ENCODE data around the gene PIK3R4.

PIK3R4 gene

DNA sequence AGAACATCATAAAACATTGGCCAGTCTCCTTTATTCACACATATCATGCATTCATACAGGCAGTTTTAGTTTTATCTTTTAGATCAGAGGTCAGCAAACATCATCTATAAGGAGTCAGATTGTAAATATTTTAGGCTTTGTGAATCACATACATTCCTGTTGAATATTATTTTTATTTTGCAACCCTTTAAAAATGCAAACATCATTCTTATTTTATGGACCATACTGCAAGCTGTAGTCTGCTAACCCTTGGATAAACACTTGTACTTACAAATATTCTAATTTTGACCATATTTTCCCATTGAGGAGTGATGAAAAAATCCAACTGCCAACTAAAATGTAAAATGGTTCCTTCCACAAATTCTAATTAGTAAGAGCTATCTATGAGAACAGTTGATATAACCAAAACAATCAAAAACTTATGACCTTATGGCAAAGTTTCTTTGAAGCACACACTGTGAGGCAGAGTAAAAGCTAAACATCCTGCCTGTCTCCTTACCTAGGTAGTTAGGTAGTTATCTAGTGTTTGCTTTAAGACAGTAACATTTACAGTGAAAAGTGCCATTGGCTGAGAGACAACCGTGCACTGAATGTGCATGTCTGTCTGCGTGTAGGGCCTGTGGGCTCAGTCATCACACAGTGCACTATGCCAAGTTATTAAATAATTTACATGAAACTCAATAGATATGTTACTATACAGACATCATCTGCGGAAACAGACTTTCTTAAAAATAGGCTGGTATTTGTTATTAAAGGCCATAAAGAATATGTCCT lies 57.7 kb downstream of the PIK3R4 start:
- no peak for DNase-seq

DNA sequence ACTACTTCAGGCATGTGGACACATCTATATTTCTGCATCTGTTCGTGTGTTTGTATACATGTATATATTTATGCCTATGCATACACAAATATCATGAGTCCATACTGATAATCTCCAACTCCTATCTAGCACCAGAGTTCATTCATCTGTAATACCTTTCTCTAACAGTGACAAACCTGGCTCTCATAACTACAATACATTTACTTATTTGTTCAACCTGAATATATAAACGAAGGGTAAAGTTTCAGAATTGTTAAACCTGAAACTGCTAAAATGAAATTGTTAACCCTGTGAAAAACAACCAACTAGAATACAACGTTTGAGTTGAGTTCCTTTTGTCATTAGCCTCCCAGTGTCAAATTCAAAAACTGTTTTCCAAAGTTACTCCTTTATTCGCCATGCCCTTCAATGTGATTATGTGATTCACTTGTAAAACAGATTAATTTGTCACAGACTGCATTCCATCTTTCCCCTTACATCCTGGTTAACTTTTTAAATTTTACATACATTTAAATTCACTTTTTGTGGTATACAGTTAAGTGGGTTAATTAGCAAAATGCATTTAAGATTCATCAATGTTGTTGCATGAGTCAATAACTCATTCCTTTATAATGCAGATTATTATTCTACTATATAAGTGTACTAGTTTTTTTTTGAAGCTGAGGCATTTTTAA lies 58.5 kb downstream of the PIK3R4 start:
- DNase-seq = no peak

DNA sequence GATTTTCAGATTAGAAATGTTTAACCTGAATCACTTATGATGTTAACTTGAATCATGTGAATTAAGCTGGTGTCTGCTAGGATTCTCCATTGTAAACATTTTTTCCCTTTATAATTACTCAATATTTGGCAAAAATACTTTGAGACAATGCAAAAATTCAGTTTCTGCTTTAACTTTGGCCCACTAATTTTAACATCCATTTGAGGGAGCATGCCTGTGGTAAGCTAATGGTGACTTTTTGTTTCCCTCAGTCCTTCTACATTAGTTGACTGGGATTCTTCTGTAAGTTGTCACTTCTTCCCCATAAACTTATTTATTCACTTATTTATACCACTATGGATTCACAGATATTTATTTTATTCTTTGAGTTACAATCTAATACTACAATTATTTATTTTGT lies 59.3 kb downstream of the PIK3R4 start:
- no peak for DNase-seq

DNA sequence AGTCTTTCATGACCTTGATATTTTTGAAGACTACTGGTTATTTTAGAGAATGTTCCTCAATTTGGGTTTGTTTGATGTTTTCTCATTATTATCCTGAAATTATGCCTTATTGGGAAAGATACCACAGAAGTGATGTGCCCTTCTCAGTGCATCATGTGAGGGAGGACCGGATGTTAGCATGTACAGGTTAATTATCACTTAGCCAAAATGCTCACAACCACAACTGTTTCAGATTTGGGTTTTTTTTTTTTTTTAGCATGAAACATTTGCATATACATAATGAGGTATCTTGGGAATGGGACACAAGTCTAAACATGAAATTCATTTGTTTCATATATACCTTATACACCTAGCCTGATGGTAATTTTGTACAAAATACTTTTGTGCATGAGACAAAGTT lies 59.8 kb downstream of the PIK3R4 start:
- no peak for DNase-seq

DNA sequence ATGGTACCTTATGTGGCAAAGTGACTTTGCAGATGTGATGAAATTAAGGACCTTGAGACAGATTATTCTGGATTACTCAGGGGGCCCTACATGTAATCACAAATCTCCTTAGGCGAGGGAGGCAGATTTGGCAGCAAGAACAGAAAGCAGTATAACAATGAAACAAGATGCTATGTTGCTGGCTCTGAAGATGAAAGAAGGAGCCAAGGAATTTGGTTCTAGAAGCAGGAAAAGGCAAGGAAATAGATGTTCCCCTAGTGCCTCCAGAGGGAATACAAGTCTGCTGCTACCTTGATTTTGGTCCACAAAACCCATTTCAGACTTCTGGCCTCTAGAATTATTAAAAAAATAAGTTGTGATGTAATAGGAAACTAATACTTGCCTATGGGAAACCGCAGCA lies 64.5 kb downstream of the PIK3R4 start:
- no peak for DNase-seq

DNA sequence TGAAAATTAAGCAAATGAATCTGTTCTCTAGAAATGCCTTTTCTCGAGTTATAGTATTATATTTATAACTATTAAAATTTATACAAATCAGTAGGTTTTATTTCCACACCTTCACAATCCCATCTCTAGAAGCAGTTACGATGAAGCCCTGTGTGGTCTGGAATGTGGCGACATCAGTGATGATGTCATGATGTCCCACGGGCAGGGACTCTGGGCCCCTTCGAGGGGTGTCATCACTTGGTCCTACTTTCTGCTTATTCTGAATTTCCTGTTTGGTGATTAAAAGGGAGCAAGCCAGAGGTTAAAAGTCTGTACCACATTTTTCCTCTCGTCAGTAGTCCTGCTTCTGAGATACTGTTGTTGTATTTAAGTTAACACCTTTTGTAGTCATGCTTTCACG lies 67.4 kb downstream of the PIK3R4 start:
- no peak for DNase-seq

DNA sequence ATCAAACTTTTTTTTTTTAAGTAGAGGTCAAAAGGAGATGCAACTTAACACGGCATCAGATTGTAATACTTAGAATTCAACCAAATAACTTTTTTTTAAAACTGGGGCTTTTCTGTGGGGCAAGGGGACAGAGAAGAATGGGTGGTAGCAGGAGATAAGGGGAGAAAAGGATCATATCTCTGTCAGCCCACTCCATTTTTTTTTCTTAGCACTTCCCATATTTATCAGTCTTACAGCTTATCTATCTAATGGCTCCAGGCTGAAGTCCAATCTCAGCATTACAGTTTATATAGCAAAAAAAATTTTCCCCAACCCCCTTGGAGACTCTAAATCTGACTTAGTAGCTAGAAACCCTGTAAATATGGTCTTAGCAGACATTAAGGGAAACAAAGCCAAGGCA lies 69.3 kb downstream of the PIK3R4 start:
- no peak for DNase-seq

DNA sequence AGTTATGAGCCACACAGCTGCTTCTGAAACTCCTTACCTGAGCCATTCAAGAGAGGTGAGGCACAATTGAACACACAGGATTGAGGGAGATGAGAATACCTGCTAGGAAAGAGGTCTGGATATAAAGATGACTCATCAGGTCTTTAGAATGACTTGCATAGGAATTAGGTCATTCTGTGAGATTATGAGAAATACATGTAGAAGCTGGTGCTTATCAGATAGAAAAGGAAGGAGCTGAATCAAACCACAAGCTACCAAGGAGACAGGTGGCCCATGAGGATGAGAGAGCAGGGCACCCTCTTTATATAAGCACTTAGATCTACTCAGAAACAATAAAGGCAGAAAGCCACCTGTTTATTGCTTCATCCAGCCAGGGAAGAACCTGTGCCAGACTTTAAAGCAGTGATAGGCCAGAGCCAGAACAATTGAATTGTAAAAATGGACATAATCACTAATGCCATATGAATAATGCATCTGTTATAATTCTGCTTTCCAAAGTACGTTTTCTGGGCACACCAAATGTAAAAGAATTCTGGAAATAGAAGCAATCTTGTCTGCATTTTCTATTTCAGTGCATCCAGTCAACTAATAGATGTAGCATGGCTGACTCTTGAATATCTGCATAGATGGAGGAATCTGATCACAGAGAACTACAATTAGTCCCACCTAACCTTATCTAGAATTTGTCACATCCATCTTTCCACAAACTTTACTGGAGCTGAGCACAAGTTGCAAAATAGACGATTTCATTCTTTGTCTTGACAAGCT lies 74.9 kb downstream of the PIK3R4 start:
- no peak for DNase-seq

DNA sequence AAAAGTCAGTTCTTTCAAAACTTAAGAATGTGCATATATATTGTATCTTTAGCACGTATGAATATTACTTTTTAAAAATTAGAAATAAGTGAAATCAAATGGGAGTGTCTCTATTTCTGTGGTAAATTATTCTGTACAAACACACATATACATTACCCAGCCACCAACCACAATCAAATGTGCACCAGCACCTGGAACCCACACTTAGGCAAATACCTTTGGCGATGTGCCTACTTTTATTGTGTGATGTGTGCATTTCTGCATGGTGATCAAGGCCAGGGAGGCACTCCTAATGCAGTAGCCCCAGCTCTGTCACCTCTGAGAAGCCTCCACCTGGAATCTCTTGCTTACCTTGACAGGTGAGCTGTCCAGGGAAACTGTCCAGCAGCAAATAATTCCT lies 76.9 kb downstream of the PIK3R4 start:
- DNase-seq = no peak

DNA sequence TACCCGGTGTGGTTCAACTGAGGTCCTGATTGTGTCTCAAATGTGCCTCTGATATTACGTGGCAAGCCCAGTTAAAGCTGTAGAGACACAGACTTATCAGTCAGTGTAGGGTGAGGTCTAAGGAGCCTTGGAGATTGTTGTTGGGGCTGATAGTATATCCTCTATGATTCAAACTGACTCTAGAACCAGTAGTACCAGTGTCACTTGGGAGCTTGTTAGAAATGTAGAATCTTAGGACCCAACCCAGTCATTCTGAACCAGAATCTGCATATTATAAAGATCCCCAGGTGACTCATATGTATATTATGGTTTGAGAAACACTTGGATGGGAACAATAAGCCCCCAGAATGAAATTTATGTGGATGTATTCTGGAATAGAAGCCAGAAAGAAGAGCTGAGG lies 83.5 kb downstream of the PIK3R4 start:
- DNase-seq = no peak

DNA sequence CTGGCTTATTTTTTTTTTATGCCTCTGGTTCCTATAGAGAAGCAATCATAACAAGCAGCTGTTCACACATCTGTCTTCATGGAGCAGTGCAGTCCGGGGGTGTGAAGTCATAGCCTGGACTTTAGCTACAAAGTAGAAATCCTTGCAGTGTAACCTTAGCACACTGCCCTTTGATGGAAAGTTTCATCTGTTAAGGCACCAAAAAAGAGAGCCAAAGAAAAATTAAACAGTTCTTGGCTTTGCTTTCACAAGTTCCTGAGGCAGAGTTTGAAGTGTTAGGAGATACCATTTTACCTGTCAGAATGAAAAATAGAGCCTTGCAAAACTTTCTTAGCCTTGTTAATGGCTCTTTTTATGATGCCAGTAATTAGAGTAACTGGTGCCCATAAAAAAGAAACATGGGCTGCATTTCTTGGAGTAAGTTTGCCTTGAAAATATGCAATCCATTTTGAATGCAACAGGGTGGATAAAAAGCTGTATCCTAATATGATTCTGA lies 84.1 kb downstream of the PIK3R4 start:
- no peak for DNase-seq

DNA sequence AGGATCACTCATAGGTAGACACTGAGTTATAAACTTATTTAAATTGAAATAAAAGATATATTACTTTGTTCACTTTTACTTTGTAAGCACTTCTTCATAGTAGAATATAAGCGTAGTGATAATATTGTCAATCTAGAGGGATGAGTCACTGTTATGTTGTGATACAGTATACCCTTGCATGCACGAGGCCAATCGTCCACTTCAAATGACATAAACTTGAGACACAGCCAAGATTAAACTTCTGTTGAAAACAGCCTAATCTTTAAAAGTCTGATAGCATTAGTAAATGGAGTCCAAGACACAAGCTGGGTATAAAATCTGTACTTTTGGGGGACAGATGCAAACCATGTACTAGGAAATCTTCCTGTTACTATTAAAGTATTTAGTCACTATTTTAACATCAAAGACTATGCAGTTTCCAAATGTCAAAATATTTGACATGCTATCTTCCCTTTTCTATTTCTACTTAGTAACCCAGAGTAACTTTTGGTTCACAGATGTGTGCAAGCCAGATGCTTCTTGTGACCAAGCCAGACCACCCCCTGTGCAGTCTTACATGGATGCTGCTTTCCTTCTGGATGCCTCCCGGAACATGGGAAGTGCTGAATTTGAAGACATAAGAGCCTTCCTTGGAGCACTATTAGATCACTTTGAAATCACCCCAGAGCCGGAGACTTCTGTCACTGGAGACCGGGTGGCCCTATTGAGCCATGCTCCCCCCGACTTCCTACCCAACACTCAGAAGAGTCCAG lies 85.3 kb downstream of the PIK3R4 start:
- no peak for DNase-seq

DNA sequence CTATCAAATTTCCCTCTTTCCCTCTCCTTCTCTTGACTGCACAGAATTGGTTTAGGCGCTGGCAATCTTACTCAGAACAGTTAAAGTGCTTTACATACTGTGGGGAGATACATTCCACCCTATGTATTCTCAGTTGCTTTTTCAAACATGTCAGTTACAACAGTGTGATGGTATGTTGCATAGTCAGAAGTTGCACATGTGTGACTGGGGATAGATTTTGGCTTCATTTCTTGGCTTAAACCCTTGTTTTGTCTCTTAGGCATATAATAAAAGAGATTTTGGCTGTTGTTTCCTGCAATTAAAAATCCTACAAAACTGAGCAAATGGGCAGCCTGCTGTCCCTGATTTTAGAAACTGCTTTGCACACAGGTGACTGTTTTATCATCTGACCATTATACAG lies 86.7 kb downstream of the PIK3R4 start:
- DNase-seq = no peak

DNA sequence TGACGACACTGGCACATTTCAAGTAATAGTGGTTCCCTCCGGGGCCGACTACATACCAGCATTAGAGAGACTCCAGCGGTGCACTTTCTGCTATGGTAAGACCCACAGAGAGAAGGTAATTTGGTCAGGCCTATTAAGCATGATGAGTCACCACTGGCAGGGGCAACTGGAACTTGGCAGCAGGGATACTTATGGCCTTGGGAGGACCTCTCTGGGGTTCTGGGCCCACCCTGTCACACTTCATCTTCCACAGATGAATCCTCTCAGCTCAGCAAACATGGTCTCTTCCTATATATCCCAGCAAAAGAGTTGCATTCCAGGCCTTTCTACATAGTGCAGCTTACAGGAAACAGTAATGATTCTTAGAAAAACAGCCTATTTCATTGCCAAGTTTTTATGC lies 88.0 kb downstream of the PIK3R4 start:
- DNase-seq = no peak

DNA sequence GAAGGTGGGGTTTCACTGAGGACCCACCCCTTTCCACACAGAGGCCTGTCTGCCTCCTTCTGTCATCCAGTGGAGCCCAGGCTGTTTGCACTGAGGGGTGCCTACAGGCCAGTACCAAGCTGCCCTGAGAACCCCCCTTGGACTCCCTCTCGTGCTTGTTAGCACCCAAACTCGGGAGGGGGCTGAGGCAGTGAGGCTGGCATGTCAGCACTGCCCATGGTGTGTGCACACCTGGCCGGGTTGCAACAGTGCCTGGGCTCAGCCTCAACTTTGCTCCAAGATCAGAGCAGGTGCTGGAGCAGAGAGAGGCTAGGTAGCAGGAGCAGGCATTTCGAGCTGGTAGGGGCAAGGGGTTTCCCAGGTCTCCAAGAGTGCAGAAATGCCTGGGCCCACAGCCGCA lies 90.0 kb downstream of the PIK3R4 start:
- no peak for DNase-seq

DNA sequence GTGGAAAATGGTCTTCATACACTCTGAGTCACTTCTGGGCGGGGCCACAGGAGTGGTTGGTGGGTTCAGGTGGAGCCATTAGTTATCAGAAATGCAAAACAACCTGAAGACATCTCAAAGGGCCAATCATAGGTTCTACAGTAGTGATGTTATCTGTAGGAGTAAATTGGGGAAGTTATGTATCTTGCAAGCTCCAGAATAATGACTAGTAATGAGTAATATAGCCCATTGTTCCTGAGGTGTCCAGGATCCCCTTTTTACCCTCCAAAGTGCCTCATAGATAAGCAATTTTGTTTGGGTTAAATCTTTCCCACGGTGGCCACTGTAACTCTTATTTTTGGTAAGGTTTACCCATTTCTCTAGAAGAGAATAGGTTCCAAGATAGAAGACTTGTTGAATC lies 91.7 kb downstream of the PIK3R4 start:
- no peak for DNase-seq

DNA sequence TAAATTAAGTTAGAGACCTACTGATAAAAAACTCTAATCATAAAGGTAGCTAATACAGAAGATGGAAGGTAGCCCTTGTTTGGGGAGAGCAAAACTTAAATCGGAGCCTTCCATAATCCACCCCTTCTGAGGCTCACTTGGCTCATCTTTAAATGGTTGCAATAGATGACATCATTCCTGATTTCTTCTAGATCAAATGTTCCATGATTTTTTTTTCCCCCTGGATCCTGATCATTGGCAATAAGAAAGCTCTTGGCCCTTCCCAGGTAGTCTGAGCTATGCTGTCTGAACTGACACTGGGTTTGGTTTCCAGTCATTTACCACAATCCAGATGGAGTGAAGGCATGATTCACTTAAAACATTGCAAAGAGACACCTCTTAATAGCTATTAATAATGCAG lies 92.5 kb downstream of the PIK3R4 start:
- DNase-seq = no peak

DNA sequence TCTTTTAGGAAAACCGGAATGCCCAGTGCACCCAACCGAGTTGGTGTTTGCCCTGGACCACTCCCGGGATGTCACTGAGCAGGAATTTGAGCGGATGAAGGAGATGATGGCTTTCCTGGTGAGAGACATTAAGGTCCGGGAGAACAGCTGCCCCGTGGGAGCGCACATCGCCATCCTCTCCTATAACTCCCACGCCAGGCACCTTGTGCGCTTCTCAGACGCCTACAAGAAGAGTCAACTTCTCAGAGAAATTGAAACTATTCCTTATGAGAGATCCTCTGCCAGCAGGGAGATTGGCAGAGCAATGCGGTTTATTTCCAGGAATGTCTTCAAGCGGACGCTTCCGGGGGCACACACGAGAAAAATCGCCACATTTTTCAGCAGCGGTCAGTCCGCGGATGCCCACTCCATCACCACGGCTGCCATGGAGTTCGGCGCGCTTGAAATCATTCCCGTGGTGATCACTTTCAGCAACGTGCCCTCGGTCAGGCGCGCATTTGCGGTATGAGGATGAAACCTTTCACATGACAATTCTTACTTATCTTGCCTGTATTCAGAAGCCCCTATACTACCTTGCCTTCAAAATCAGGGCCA lies 97.5 kb downstream of the PIK3R4 start:
- peak in 1 of 56 donors; percentile 1 for DNase-seq

DNA sequence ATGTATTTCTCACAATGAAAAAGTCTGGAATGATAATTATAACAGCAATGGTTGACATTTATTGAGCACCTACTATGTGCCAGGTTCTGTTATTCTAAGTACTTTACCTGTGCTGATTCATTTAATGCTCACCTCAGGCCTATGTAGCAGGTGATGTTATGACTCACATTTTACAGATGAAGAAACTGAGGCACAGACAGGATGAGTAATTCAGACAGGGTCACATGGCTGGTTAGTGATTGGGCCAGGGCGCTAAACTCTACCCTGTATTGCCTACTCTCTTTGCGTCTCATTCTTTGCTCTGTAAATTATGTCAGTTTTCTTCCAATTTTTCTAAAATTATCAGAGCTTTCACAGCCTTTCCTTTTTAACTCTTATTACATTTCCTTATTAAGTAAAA lies 98.3 kb downstream of the PIK3R4 start:
- DNase-seq = no peak

DNA sequence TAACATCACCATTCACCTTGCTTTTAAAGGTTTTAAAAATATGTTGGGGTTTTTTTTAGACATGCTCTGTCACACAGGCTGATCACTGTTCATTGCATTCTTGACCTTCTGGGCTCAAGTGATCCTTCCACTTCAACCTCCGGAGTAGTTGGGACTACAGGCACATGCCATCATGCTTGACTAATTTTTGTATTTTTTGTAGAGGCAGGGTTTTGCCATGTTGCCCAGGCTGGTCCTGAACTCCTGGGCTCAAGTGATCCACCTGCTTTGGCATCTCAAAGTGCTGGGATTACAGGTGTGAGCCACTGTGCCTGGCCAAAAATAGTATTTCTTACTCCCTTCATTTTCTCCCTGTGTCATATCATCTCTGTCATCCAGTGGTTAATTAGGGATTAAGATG lies 101.4 kb downstream of the PIK3R4 start:
- DNase-seq = no peak

DNA sequence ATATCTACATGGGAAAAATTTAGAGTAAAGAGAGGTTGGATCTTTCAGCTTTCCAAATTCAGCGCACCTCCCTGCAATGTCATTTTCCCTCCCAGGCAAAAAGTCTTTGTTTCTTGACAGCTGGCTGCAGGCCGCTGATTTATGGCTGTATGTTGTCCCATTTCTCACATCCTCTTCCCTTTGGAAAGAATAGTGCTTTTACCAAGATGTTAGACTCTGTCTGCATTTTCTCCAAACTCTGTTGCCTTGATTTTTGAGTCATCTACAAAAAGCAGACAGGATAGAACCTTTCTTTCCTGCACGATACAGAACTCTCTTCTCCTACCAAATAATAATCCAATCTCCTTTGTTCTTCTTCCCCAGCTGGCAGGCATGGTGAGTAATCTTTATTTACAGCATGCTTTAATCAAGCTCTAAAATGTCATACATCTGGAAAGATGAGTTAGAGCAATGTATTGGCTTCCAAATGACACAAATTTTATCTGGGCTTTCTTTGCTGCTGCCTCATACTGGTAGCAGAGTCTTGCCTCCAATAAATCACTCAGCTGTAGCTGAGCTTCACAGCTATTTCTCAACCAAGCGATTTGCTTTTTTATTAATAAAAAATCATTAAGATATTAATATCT lies 101.9 kb downstream of the PIK3R4 start:
- DNase-seq = no peak

Measured in nucleus accumbens (tissue), 56 donors.